Osteoblast (primary cell): ENCODE measurements around the gene CDKN2D. TPM values are rescaled to one million over a fixed set of nuclear protein-coding genes. Genes with fewer than 3 reads are reported as not detected.
A peak's percentile ranks its signal among the peaks of the same experiment; 100 is the strongest.
"Not testable (repeated sequence)": the region's sequence is repeated elsewhere in the genome, so short reads cannot be mapped to it uniquely, and the experiment has no call there.

Experiments used
- DNase-seq: peaks from one replicate; pipeline ENCODE4 v3.0.0; 2011; ENCODE audit warnings: low spot score, mixed read lengths; ENCODE audit not compliant: insufficient read length; ENCODE audit errors: missing footprints
- H2AFZ ChIP-seq: 2 replicates; pipeline ENCODE4 v1.6.0; 2011; ENCODE audit warnings: mild to moderate bottlenecking, low read length
- H3K27ac ChIP-seq: 2 replicates; pipeline ENCODE4 v1.5.1; 2011; ENCODE audit warnings: mild to moderate bottlenecking, low read depth, low read length, moderate library complexity
- H3K27me3 ChIP-seq: 2 replicates; pipeline ENCODE4 v1.6.0; 2012; ENCODE audit warnings: mild to moderate bottlenecking, control low read depth, inconsistent platforms, low read length, moderate library complexity; ENCODE audit not compliant: insufficient read depth
- H3K36me3 ChIP-seq: 2 replicates; pipeline ENCODE4 v1.5.1; 2011; ENCODE audit warnings: mild to moderate bottlenecking, low read length, control low read depth, moderate library complexity; ENCODE audit not compliant: insufficient read depth
- H3K4me1 ChIP-seq: 2 replicates; pipeline ENCODE4 v1.5.1; 2011; ENCODE audit warnings: mild to moderate bottlenecking, low read length, control low read depth, moderate library complexity; ENCODE audit not compliant: insufficient read depth
- H3K4me2 ChIP-seq: 2 replicates; pipeline ENCODE4 v1.6.0; 2011; ENCODE audit warnings: mild to moderate bottlenecking, low read length; ENCODE audit not compliant: insufficient read depth
- H3K4me3 ChIP-seq: fragments of 200-600 bp; sonication (generic); 3 replicates; pipeline ENCODE4 v1.5.1; 2012; ENCODE audit warnings: mild to moderate bottlenecking, low read length, inconsistent platforms; ENCODE audit not compliant: insufficient read depth
- H3K79me2 ChIP-seq: 2 replicates; pipeline ENCODE4 v1.6.0; 2012; ENCODE audit warnings: mild to moderate bottlenecking, low read length, control low read depth, inconsistent platforms; ENCODE audit not compliant: insufficient read depth
- H3K9me3 ChIP-seq: 2 replicates; pipeline ENCODE4 v1.5.1; 2011; ENCODE audit warnings: low read depth, low read length, control low read depth
- H4K20me1 ChIP-seq: 2 replicates; pipeline ENCODE4 v1.6.0; 2012; ENCODE audit warnings: mild to moderate bottlenecking, low read length, control low read depth; ENCODE audit not compliant: insufficient read depth
- total RNA-seq: library from RNA; depleted of rRNA; stranded (reverse); fragments of >200 nt; gene quantifications from 2 replicates; pipeline ENCODE4 v1.2.3, GENCODE V29; 2012
- TF ChIP-seq, protein P1 (sequence below): IDR thresholded peaks from 2 replicates; pipeline ENCODE4 v1.5.1; 2011; ENCODE audit warnings: mild to moderate bottlenecking, low read depth, low read length, moderate library complexity; ENCODE audit errors: extremely low read depth

CDKN2D gene
- total RNA-seq, 1 donor, result 4.0 TPM

DNA sequence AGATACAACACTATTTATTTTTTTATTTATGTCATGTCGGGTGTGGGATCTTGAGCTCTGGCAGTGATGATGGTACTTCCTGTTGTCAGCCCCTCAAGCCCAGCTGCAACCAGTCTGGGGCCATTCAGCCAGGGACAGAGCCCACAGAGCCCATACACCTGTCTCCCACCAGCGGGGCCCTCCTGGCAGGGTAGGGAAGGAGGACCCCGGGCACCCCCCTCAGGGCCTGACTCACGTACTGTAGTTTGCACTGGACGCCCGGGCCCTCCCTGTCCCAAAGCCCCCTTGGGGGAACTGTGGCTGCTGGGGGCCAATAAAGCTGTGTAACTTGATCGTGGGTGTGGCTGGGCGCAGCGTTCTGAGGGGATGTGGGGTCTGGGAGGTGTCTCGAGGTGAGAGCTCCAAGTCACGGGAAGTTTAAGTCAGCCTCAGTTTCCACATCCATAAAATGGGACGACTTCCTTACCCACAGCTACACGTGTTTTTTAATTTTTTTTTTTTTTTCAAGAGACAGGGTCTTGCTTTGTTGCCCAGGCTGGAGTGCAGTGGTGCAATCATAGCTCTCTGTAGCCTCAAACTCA lies 15.6 kb downstream of the CDKN2D start:
- Histone ChIP-seq H2AFZ (no peak overlapping the region), H3K27me3 (no peaks in the 10 kb centered on the region), H3K27ac (no peak overlapping the region), H3K79me2 (no peaks in the 10 kb centered on the region), H3K4me2 (no peak overlapping the region), H3K4me3 (no peak overlapping the region), H3K4me1 (no peaks in the 10 kb centered on the region), H3K9me3 (no peaks in the 10 kb centered on the region), H4K20me1 (peaks cover 3% of the 10 kb centered on the region), H3K36me3 (peaks cover 45% of the 10 kb centered on the region)
- peak; percentile 77 for DNase-seq
- TF ChIP-seq, protein P1, sequence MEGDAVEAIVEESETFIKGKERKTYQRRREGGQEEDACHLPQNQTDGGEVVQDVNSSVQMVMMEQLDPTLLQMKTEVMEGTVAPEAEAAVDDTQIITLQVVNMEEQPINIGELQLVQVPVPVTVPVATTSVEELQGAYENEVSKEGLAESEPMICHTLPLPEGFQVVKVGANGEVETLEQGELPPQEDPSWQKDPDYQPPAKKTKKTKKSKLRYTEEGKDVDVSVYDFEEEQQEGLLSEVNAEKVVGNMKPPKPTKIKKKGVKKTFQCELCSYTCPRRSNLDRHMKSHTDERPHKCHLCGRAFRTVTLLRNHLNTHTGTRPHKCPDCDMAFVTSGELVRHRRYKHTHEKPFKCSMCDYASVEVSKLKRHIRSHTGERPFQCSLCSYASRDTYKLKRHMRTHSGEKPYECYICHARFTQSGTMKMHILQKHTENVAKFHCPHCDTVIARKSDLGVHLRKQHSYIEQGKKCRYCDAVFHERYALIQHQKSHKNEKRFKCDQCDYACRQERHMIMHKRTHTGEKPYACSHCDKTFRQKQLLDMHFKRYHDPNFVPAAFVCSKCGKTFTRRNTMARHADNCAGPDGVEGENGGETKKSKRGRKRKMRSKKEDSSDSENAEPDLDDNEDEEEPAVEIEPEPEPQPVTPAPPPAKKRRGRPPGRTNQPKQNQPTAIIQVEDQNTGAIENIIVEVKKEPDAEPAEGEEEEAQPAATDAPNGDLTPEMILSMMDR, result no peak

DNA sequence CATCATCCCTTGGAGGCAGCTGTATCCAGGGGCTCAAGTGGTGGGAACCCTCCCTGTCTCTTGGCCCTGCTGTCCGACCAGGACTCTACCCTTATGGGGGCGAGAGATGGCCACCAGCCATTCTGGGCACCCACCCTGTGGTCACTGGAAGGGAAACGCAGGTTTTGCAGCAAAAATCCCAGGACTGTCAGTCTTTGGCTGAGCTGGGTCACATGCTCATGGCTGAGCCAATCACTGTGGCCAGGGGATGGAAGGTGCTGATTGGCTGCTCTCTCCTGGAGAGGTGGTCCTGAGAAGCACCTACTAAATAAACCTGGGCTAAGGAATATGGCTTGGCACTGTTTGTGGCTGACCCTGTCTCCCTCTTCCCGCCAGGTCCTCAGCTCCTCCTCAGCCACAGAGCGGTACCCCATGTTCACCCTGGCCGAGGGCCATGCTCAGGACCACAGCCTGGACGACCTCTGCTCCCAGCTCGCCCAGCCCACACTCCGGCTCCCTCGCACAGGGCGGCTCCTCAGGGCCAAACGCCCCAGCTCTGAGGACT lies 16.2 kb downstream of the CDKN2D start:
- no peak overlapping the region for H2AFZ ChIP-seq
- no peaks in the 10 kb centered on the region for H3K79me2 ChIP-seq
- no peaks in the 10 kb centered on the region for H3K9me3 ChIP-seq
- DNase-seq, result peak; percentile 96
- H3K36me3 ChIP-seq, result peaks cover 41% of the 10 kb centered on the region
- no peaks in the 10 kb centered on the region for H3K27me3 ChIP-seq
- no peaks in the 10 kb centered on the region for H3K4me1 ChIP-seq
- no peak overlapping the region for H3K27ac ChIP-seq
- no peak overlapping the region for H3K4me3 ChIP-seq
- no peak overlapping the region for H3K4me2 ChIP-seq
- TF ChIP-seq, protein P1, result no peak
- H4K20me1 ChIP-seq, result peaks cover 3% of the 10 kb centered on the region

GRCh38 chr19:10551698-10552301 lies 17.0 kb downstream of the CDKN2D start:
- Histone ChIP-seq H3K4me2 (no peak overlapping the region), H3K9me3 (no peaks in the 10 kb centered on the region), H4K20me1 (peaks cover 3% of the 10 kb centered on the region), H3K4me3 (no peak overlapping the region), H3K36me3 (peaks cover 38% of the 10 kb centered on the region), H3K79me2 (peaks cover 4% of the 10 kb centered on the region), H3K27me3 (no peaks in the 10 kb centered on the region), H3K4me1 (no peaks in the 10 kb centered on the region), H3K27ac (no peak overlapping the region), H2AFZ (no peak overlapping the region)
- TF ChIP-seq, protein P1, result peak; percentile 14
- DNase-seq, result peak; percentile 91

- peaks cover 32% of the 10 kb centered on the region for H3K36me3 ChIP-seq
Measured at GRCh38 chr19:10551006-10551405, 17.8 kb downstream of the CDKN2D start.

More at GRCh38 chr19:10551006-10551405, 17.8 kb downstream of the CDKN2D start:
- not testable (repeated sequence) for H4K20me1 ChIP-seq, H2AFZ ChIP-seq, H3K4me1 ChIP-seq, H3K79me2 ChIP-seq, H3K27me3 ChIP-seq, DNase-seq, H3K27ac ChIP-seq, H3K4me2 ChIP-seq, H3K4me3 ChIP-seq, H3K9me3 ChIP-seq
